Stimulated activated CD8-positive, alpha-beta memory T cell treated with anti-CD3 and anti-CD28 coated beads, Interleukin-15, amount 100 ng/mL, for 24 hours (primary cell): ENCODE data around the gene GABBR2.

ENCODE experiments used
- DNase-seq: peaks from one replicate; pipeline ENCODE4 v3.0.0-alpha.2; 2020; ENCODE audit warnings: low read depth

Gene GABBR2

DNA sequence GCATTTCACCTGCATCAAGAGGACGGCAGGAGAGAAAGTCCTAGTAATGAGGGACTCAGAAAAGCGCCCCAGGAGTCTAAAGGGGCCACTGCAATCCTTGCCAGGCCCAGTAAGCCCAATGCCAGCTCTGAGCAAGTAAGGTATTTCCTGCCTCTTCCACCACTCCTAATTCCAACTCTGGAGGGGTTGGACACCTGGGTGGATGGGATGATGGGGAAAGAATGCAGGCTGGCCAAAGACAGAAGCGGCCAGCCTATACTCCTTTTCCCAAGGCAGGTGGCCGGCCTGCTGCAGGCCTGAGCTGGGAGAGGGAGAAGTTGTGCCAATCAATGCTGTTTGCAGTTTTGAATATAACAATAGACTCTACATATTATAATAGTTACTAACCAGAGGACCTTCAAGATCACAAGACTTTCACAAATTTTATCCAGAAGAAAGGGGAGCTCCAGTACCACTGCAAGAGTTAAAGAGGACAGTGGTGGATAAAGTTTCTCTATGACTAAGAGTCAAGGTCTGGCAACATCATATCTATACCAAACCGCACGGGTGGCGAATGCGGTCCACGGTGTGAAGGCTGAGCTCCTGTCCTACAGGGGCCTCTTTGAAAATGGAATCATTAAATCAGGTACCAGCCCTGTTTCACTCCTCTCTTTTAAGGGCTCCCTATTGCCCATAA lies 338.3 kb downstream of the GABBR2 start:
- DNase-seq: no peak

DNA sequence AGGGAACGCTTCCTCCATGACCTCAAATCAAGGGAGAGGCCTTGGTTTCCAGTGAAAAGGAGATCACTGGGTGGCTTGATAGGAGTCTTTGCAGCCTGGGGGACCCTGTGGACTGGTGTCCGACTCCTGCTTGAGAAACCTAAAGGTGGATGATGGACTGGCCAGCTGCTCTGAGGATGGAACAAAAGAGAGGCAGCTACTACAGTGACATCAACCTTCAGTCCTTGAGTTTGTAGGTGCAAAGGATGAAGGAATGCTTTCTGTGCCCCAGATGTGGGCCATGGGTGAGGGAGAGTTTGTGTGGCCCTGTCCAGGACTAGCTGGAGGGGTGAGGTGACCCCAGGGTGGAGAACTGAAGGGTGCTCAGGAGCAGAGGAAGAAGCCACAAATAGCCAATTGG lies 338.8 kb downstream of the GABBR2 start:
- DNase-seq: no peak

DNA sequence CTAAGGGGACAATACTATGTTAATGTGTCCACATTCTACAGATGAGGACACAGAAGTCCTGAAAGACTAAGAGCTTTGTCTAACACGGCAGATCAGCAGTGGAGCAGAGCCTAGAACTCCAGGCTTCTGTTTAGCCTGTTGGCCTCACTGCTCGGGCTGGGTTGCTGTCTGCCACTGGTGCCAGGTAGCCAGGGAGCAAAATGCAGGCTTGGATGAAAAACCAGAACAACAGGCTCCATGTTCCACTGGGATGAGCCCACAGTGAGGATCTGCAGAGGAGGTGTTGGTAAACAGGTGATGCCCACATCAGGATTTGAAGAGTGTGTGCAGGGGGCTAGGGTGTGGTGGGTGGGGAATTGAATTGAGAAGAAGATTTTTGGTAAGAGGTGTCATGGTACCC lies 339.3 kb downstream of the GABBR2 start:
- DNase-seq: no peak

DNA sequence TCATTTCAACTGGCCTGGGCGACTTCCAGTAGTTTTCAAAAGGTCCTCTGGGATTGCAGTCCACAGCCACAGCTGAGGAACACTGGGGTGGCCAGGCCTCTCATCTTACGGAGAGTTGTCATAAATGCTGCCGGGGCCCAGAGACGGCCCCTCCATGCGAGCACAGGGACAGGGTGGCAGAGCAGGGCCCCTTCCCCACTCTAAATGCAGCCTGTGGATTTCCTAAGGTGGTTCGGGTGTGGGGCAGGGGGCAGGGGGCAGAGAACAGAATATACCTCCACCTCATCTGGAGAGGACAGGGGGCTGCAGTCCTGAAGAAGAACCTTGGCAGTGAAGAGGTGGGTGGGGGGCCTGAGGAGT lies 339.7 kb downstream of the GABBR2 start:
- no peak for DNase-seq

DNA sequence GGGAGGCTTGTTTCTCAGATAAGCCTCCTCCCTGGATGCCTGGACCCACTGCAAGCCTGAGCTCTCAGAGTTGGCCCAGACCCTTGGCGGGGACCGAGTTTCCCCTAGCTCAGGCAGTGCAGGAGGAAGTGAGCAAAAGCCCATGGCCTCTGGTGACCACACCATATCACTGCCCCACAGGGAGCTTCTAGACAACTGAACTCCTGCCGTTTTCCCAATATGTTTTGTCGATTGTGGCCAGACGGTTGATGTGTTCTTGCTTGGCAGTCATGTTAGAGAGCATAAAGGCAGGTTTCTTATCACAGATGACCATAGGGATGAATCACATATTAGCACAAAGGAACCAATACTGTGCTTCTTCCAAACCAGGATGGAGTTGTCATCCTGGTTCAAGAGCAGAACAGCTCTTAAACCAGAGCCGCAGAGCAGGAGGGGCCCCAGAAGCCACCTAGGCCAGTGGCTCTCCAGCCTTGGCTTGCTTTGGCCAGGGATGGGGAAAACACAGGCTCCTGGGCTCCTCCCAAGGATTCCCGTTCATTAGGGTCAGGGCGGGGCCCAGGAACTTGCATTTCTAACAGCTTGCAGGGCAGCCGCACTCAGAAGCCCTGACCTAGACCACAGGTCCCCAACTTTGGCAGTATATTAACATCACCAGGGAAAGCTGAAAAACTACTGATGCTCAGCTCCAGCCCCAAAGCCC lies 340.2 kb downstream of the GABBR2 start:
- no peak for DNase-seq

- DNase-seq: no peak
Measured at GRCh38 chr9:98367923-98368322, 340.8 kb downstream of the GABBR2 start.

DNA sequence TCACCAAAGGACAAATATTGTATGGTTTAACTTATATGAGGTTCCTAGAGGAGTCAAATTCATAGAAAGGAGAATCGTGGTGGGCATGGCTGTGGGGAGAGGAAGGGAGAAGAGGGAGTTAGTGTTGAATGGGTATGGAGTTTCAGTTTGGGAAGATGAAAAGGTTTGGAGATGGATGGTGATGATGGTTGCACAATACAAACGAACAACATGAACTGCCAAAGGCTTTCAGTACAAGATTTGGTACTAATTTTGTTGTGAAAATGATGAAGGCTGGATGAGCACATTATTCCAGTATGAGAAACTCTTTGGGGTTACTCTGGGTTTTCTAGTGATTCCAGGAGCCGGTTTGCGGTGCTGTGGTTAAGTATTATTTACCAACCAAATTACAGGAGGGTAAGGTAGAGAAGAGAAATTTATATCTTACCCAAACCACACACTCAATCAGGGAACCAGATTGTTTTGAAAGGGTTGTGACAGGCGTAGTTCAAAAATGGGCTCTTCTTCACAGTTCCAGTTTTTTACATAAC lies 341.3 kb downstream of the GABBR2 start:
- no peak for DNase-seq

- DNase-seq: no peak
Measured at GRCh38 chr9:98365781-98366180, 343.0 kb downstream of the GABBR2 start.

- DNase-seq: no peak
Measured at GRCh38 chr9:98365227-98365669, 343.5 kb downstream of the GABBR2 start.

DNA sequence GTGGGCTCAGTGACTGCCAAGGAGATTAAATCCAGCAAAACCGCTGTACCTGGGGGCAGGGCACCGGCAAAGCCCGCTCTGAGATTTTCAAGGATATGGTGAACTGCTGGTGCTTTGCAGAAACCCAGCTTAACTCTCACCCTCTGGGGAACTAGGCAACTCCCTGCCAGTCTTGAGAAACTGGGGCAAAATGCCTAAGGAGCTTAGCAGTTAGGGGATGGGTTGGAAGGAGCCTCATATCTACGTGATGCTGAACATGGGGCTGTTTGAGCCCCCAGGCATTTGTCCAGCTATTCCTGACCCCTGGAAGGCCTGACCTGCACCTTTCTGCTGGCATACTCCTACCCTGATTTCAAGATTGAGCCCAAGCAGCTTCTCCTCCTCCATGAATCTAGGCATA lies 344.6 kb downstream of the GABBR2 start:
- no peak for DNase-seq

DNA sequence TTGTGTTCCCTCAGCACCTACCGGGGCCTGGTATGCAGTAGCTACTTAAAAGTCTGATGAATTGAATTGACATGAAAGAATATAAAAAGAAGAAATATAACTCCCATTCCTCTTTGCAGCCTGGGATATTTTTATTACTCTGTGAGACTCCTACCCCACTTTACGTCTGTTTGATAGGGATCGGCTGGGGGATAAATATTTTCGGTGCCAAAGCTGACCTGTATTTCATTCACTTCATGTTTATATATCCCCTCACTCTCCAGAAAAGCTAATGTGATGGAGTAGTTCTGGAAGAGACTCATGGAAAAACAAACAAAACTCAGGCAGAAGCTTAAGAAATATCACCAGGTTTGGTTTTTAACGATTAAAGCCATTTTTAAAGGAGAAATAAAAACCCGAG lies 345.1 kb downstream of the GABBR2 start:
- DNase-seq: no peak

GRCh38 chr9:98362624-98363252 lies 346.0 kb downstream of the GABBR2 start:
- no peak for DNase-seq

- no peak for DNase-seq
Measured at GRCh38 chr9:98361645-98362044, 347.1 kb downstream of the GABBR2 start.

DNA sequence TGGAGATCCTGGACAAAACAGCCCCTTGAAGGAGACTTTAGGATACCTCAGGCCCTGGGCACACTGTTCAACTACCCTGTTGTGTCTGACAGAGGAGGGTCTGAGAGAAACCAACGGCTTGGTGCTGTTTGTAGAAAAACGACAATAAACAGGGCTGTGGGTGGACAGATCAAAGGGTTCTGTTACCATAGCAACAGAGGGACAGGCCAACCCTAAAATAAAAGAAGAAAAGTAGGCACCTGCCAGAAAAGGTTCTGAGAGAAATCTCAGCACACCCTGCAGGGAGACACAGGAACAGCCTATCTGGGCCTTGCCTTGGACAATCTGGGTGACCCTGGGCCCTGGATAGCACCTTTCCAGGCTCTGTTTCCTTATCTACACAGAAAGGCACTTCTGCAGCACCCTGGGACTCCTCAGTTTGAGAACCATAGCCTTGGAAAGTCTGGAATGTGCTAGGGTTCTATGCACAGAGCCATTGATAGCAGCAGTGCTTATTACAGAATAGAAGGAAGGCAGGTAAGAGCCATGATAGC lies 348.5 kb downstream of the GABBR2 start:
- DNase-seq: no peak

DNA sequence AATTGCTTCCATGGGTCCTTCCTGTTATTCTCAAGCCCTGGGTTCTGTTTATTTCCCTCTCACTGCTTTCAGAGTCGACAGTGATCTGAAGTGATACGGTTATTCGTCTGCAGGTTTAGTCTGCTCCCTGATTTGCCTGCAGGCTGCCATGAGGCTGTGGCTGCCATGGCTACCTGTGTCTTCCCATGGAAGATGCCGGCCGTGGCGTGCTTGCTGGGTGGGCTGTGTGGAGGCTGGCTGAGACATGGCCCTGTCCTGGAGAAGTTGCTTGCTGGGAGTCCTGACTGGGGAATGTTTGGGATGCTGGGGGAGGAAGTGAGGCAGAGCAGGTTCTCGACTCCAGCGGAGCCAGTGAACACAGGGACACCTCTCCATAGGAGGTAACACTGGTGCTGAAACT lies 349.2 kb downstream of the GABBR2 start:
- no peak for DNase-seq

- DNase-seq: no peak
Measured at GRCh38 chr9:98357921-98358535, 350.7 kb downstream of the GABBR2 start.

GRCh38 chr9:98356953-98357690 lies 351.6 kb downstream of the GABBR2 start:
- no peak for DNase-seq

GRCh38 chr9:98356326-98356725 lies 352.4 kb downstream of the GABBR2 start:
- no peak for DNase-seq

DNA sequence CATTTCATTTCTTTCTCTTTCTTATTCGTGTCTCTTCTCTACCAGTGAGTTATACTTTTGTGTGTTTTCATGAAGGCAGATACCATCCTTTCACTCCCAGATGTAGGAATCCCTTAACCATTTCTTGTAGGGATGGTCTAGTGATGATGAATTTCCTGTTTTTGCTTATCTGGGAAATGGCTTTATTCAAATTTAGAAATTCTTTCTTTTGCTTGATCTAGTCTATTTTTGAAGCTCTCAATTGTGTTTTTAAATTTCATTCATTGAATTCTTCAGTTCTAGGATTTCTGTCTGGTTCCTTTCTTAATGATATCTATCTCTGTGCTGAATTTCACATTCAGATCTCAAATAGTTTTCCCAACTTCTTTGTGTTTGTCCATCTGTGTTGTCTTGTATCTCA lies 357.4 kb downstream of the GABBR2 start:
- no peak for DNase-seq

DNA sequence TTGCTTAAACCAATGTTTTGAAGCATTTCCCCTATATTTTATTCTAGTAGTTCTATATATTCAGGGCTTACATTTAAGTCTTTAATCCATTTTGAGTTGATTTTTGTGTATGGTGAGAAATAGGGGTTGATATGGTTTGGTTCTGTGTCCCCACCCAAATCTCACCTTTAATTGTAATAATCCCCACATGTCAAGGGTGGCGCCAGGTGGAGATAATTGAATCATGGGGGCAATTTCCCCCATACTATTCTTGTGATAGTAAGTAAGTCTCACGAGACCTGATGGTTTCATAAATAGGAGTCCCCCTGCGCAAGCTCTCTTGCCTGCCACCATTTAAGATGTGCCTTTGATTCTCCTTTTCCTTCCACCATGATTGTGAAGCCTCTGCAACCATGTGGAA lies 361.1 kb downstream of the GABBR2 start:
- no peak for DNase-seq

DNA sequence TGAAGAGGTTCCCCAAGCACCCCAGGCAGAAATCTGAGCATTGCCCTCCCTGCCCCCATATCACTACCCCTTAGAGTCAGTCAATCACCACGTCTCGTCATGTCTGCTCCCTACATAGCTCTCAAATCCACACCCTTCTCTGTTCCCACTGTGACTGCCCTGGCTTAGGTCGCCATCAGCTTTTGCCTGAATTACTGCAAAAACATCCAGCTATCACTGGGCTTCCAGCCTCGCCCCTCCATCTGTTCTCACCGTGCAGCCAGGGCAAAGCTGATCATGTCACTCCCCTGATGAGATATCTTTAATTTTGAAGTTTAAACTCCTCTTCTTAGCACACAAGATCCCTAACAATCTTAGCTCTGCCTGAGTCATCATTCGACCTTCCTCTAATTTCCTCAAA lies 363.7 kb downstream of the GABBR2 start:
- no peak for DNase-seq

- DNase-seq: no peak
Measured at GRCh38 chr9:98344581-98344980, 364.2 kb downstream of the GABBR2 start.
